Panc1 (cell line): Measurements from ENCODE around the gene EXT2.

Experiments used
- CTCF ChIP-seq: fragments of 450-650 bp; IDR thresholded peaks from 2 replicates; pipeline ENCODE4 v1.5.1; 2017; ENCODE audit warnings: mild to moderate bottlenecking
- POLR2AphosphoS5 ChIP-seq: IDR thresholded peaks from 2 replicates; pipeline ENCODE4 v1.6.1; 2012; ENCODE audit warnings: mild to moderate bottlenecking, low read depth, low read length, moderate library complexity
- REST ChIP-seq, 2 experiments: IDR thresholded peaks; 2 replicates each; pipeline ENCODE4 v1.6.1; 2011 to 2012; ENCODE audit warnings: low read depth in 2 of 2, control low read depth in 1 of 2, low read length in 1 of 2, mild to moderate bottlenecking in 1 of 2, moderate library complexity in 1 of 2; ENCODE audit not compliant: insufficient read depth in 1 of 2
- TCF7L2 ChIP-seq: IDR thresholded peaks from 2 replicates; pipeline ENCODE4 v1.6.1; 2011; ENCODE audit warnings: mild to moderate bottlenecking, low read depth, low read length, inconsistent platforms

DNA sequence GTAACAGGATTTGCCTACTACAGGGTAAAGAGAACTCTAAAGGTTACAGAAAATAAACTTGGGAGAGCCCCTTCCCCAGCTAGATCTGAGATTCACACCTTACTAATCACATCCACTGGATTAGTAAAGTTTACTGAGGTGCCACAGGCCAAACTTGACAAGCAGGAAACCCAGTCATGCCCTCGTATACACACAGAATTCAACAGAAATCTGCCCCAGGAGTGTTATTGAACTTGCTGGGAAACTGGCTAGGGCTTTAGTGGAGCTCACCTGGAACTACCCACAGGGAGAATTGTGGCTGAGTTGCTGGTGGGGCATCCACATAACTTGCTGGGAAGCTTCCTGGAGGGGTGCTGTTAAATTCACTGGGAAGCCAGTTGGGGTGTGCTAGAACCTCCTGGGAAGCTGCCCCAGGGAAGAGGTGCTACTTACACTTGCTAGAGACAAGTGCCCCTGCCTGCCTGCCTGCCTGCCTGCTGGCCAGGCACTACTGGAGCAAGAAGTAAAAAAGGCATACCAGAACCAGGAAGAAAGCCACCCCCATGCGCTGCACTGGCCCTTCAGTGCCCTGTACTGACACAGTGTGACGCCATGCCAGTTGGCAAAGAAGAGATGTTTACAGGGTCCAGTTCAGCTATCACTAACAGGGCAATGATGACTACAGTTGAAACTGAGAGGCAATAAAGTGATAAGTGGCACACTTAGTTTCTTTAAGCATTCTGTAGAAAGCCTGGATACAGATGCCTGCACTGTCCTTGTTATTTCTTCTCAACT is 108.0 kb downstream of the EXT2 start:
- TF ChIP-seq CTCF (no peak), REST (IDR thresholded peaks at IDR 0.05; ENCODE audit: insufficient read depth in 1 of 2, low read depth in 2 of 2, low read length in 1 of 2) (no peak), POLR2AphosphoS5 (no peak), TCF7L2 (no peak)
